Measurements from ENCODE around the gene TRDN. TPM values are rescaled to one million over a fixed set of nuclear protein-coding genes. Genes with fewer than 3 reads are reported as not detected.

The TRDN gene
- total and polyA plus RNA-seq, 3 donors from 2014 or later: 2.8 to 3.7 (median 3.2) TPM

GRCh38 chr6:123213921-123214320, 422.8 kb downstream of the TRDN start:
- Histone ChIP-seq H3K27me3 (no peaks in the 10 kb centered on the region), H3K4me3 (no peak overlapping the region), H3K36me3 (ENCODE audit: low read depth, missing control alignments) (no peaks in the 10 kb centered on the region), H3K27ac (no peak overlapping the region), H3K9me3 (no peaks in the 10 kb centered on the region), H3K4me1 (no peaks in the 10 kb centered on the region)
- TF ChIP-seq CTCF (IDR thresholded peaks at IDR 0.05) (no peak), POLR2A (IDR thresholded peaks at IDR 0.05) (no peak)
- 87% methylated on average over 3 of the region's 3 CpGs for WGBS, 2 donors
- DNase-seq: no peak
- intact Hi-C loops (cut with DNase I; ENCODE audit: low total_unique reads): no loop called here

DNA sequence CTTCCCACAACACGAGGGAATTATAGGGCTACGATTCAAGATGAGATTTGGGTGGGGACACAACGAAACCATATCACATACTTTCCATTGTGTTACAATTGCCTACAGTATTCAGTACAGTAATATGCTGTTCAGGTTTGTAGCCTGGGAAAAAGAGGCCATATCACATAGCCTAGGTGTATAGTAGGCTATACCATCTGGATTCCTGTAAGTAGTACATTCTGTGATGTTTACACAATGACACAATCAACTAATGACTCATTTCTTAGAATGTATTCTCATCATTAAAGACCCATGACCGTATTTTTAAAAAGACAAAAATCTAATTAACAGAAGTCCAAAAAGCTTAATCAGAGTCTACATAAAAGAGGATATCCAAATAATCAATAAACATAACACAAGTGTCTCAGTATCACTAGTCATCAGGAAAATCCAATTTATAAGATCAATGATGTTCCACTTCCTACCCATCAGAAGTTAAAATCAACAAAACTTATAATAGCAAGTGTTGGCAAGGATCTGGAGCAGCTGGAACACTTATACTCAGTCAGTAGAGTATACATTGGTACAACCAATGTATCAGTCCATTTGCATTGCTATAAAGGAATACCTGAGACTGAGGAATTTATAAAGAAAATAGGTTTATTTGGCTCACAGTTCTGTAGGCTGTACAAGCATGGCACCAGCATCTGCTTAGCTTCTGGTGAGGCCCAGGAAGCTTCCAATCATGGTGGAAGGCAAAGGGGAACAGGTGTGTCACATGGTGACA, 424.8 kb downstream of the TRDN start:
- TF ChIP-seq CTCF (IDR thresholded peaks at IDR 0.05) (no peak), POLR2A (IDR thresholded peaks at IDR 0.05) (no peak)
- no peaks in the 10 kb centered on the region for H3K4me1 ChIP-seq
- no peak overlapping the region for H3K4me3 ChIP-seq
- H3K27me3 ChIP-seq: no peaks in the 10 kb centered on the region
- H3K27ac ChIP-seq: no peak overlapping the region
- intact Hi-C loops (cut with DNase I; ENCODE audit: low total_unique reads): no loop called here
- no peaks in the 10 kb centered on the region for H3K36me3 ChIP-seq (ENCODE audit: low read depth, missing control alignments)
- no peaks in the 10 kb centered on the region for H3K9me3 ChIP-seq
- 89 to 91% methylated on average over 4 of the region's 4 CpGs for WGBS, 2 donors
- DNase-seq: no peak

- DNase-seq: no peak
- intact Hi-C loops (cut with DNase I; ENCODE audit: low total_unique reads): no loop called here
- no peaks in the 10 kb centered on the region for H3K27me3 ChIP-seq
Measured at GRCh38 chr6:123210645-123211044, 426.1 kb downstream of the TRDN start.

DNA sequence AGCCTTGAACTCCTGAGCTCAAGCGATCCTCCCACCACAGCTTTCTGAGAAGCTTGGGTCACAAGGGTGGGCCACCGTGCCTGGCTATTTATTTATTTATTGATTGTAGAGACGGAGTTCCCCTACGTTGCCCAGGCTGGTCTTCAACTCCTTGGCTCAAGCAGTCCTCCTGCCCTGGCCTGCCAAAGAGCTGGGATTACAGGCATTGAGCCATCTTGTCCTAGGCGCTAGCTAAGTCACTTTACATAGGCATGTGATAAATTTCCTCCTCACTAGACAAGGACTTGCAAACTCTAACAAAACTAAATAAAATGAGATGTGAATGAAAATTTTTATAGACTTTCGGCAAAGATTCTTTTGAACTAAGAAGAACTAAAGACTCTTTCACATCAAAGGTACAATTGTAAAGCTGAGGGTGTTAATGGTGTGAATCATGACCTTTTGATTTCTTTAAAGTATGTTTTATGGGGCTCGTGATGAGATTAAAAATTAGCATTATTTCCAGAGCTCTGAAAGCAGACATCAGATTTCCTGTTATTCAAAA, 428.7 kb downstream of the TRDN start:
- Histone ChIP-seq H3K4me3 (no peak overlapping the region), H3K4me1 (no peaks in the 10 kb centered on the region), H3K27ac (no peak overlapping the region), H3K27me3 (no peaks in the 10 kb centered on the region), H3K36me3 (ENCODE audit: low read depth, missing control alignments) (no peaks in the 10 kb centered on the region), H3K9me3 (no peaks in the 10 kb centered on the region)
- DNase-seq: no peak
- TF ChIP-seq POLR2A (IDR thresholded peaks at IDR 0.05) (no peak), CTCF (IDR thresholded peaks at IDR 0.05) (no peak)
- 58 to 76% methylated on average over 7 of the region's 7 CpGs for WGBS, 2 donors
- intact Hi-C loops (cut with DNase I; ENCODE audit: low total_unique reads): no loop called here

More at GRCh38 chr6:123210645-123211044, 426.1 kb downstream of the TRDN start:
- 84 to 89% methylated on average over 2 of the region's 2 CpGs for WGBS, 2 donors
- TF ChIP-seq CTCF (IDR thresholded peaks at IDR 0.05): no peak
- no peak for TF ChIP-seq POLR2A (IDR thresholded peaks at IDR 0.05)
- Histone ChIP-seq H3K4me3 (no peak overlapping the region), H3K36me3 (ENCODE audit: low read depth, missing control alignments) (no peaks in the 10 kb centered on the region), H3K9me3 (no peaks in the 10 kb centered on the region), H3K4me1 (no peaks in the 10 kb centered on the region), H3K27ac (no peak overlapping the region)

- DNase-seq: no peak
- no peak overlapping the region for H3K27ac ChIP-seq
- no peaks in the 10 kb centered on the region for H3K4me1 ChIP-seq
- no peaks in the 10 kb centered on the region for H3K9me3 ChIP-seq
- TF ChIP-seq CTCF (IDR thresholded peaks at IDR 0.05) (no peak), POLR2A (IDR thresholded peaks at IDR 0.05) (no peak)
- no peaks in the 10 kb centered on the region for H3K36me3 ChIP-seq (ENCODE audit: low read depth, missing control alignments)
- no peaks in the 10 kb centered on the region for H3K27me3 ChIP-seq
- intact Hi-C loops (cut with DNase I; ENCODE audit: low total_unique reads): no loop called here
- no peak overlapping the region for H3K4me3 ChIP-seq
- WGBS, 2 donors: 48 to 58% methylated on average over 1 of the region's 1 CpG
Measured at GRCh38 chr6:123203928-123204327, 432.8 kb downstream of the TRDN start.

Measured in testis (tissue), 3 donors.